H9 (cell line): ENCODE data around the gene DOCK2. TPM values are rescaled to one million over a fixed set of nuclear protein-coding genes. Genes with fewer than 3 reads are reported as not detected.

Source experiments
- DNase-seq: peaks from one replicate; pipeline ENCODE4 v3.0.0-alpha.2; 2017
- H2AFZ ChIP-seq: one replicate; pipeline ENCODE4 v1.6.1; 2013; ENCODE audit warnings: mild to moderate bottlenecking, low read length, control low read depth, moderate library complexity
- H2AK5ac ChIP-seq: 2 replicates; pipeline ENCODE4 v1.6.1; 2013; ENCODE audit warnings: low read length, control low read depth, mixed read lengths; ENCODE audit not compliant: insufficient read length
- H2BK120ac ChIP-seq: one replicate; pipeline ENCODE4 v1.6.1; 2013; ENCODE audit warnings: low read depth, mild to moderate bottlenecking, low read length, control low read depth, inconsistent platforms; ENCODE audit not compliant: poor library complexity, severe bottlenecking
- H2BK12ac ChIP-seq: 2 replicates; pipeline ENCODE4 v1.6.1; 2013; ENCODE audit warnings: low read length, control low read depth, mixed read lengths, low read depth; ENCODE audit not compliant: insufficient read length
- H2BK15ac ChIP-seq: 2 replicates; pipeline ENCODE4 v1.6.1; 2013; ENCODE audit warnings: low read depth, low read length, control low read depth
- H2BK20ac ChIP-seq: one replicate; pipeline ENCODE4 v1.6.1; 2013; ENCODE audit warnings: low read depth, mild to moderate bottlenecking, low read length, control low read depth, inconsistent platforms; ENCODE audit not compliant: poor library complexity, severe bottlenecking
- H2BK5ac ChIP-seq: 2 replicates; pipeline ENCODE4 v1.6.1; 2013; ENCODE audit warnings: low read length, control low read depth, mixed read lengths; ENCODE audit not compliant: insufficient read length
- H3K14ac ChIP-seq: 2 replicates; pipeline ENCODE4 v1.6.1; 2013; ENCODE audit warnings: low read length, control low read depth; ENCODE audit not compliant: insufficient read depth
- H3K18ac ChIP-seq: 2 replicates; pipeline ENCODE4 v1.6.1; 2013; ENCODE audit warnings: low read depth, mild to moderate bottlenecking, mixed read lengths, low read length, control low read depth; ENCODE audit not compliant: insufficient read length
- H3K23ac ChIP-seq: 2 replicates; pipeline ENCODE4 v1.6.1; 2013; ENCODE audit warnings: low read length, control low read depth, mixed read lengths, low read depth; ENCODE audit not compliant: insufficient read length
- H3K23me2 ChIP-seq: 2 replicates; pipeline ENCODE4 v1.6.1; 2013; ENCODE audit warnings: low read depth, mild to moderate bottlenecking, mixed read lengths, low read length, control low read depth; ENCODE audit not compliant: insufficient read length, poor library complexity, severe bottlenecking
- H3K27ac ChIP-seq: 2 replicates; pipeline ENCODE4 v1.5.1; 2013; ENCODE audit warnings: low read length, control low read depth, mixed read lengths, low read depth; ENCODE audit not compliant: insufficient read length
- H3K27me3 ChIP-seq: 2 replicates; pipeline ENCODE4 v1.6.1; 2013; ENCODE audit warnings: low read length, control low read depth, inconsistent platforms; ENCODE audit not compliant: insufficient read depth
- H3K4ac ChIP-seq: 2 replicates; pipeline ENCODE4 v1.6.1; 2013; ENCODE audit warnings: low read depth, mild to moderate bottlenecking, control low read depth, inconsistent platforms, low read length, moderate library complexity
- H3K4me1 ChIP-seq: 2 replicates; pipeline ENCODE4 v1.6.1; 2013; ENCODE audit warnings: low read length, control low read depth, inconsistent platforms; ENCODE audit not compliant: insufficient read depth
- H3K4me2 ChIP-seq: 2 replicates; pipeline ENCODE4 v1.6.1; 2013; ENCODE audit warnings: low read length, control low read depth, mixed read lengths; ENCODE audit not compliant: insufficient read length, insufficient read depth
- H3K56ac ChIP-seq: 2 replicates; pipeline ENCODE4 v1.6.1; 2013; ENCODE audit warnings: low read depth, mild to moderate bottlenecking, mixed read lengths, low read length, control low read depth; ENCODE audit not compliant: insufficient read length
- H3K79me1 ChIP-seq: 2 replicates; pipeline ENCODE4 v1.6.1; 2013; ENCODE audit warnings: low read depth, mild to moderate bottlenecking, moderate library complexity, low read length, control low read depth, inconsistent platforms; ENCODE audit not compliant: insufficient read depth, poor library complexity, severe bottlenecking
- H3K79me2 ChIP-seq: 2 replicates; pipeline ENCODE4 v1.6.1; 2013; ENCODE audit warnings: low read length, control low read depth, inconsistent platforms; ENCODE audit not compliant: insufficient read depth
- H3K9ac ChIP-seq: 2 replicates; pipeline ENCODE4 v1.6.1; 2013; ENCODE audit warnings: low read length, control low read depth, mixed read lengths; ENCODE audit not compliant: insufficient read length; ENCODE audit errors: extremely low read depth
- H3K9me3 ChIP-seq: one replicate; pipeline ENCODE4 v1.6.1; 2013; ENCODE audit warnings: low read depth, low read length, inconsistent platforms; ENCODE audit not compliant: control insufficient read depth
- H3T11ph ChIP-seq: one replicate; pipeline ENCODE4 v1.6.1; 2013; ENCODE audit warnings: mild to moderate bottlenecking, low read length, control low read depth, inconsistent platforms
- H4K20me1 ChIP-seq: one replicate; pipeline ENCODE4 v1.6.1; 2013; ENCODE audit not compliant: control insufficient read depth, insufficient read length, insufficient read depth
- H4K5ac ChIP-seq: 2 replicates; pipeline ENCODE4 v1.6.1; 2013; ENCODE audit warnings: low read depth, mild to moderate bottlenecking, mixed read lengths, low read length, control low read depth; ENCODE audit not compliant: insufficient read length
- H4K8ac ChIP-seq: replicated peaks from 2 replicates; pipeline ENCODE4 v1.6.1; 2013; ENCODE audit warnings: low read length, control low read depth, mixed read lengths, low read depth; ENCODE audit not compliant: insufficient read length
- H4K91ac ChIP-seq: 2 replicates; pipeline ENCODE4 v1.6.1; 2013; ENCODE audit warnings: low read depth, mild to moderate bottlenecking, moderate library complexity, mixed read lengths, low read length, control low read depth; ENCODE audit not compliant: insufficient read length
- H3K27ac Mint-ChIP-seq, 3 experiments: 2 replicates in 2 of 3; 3 replicates in 1 of 3; pipeline ENCODE4 v1.8.0; 2020 to 2021; ENCODE audit warnings: mixed read lengths in 3 of 3, mild to moderate bottlenecking in 1 of 3, moderate library complexity in 1 of 3
- H3K27me3 Mint-ChIP-seq: 2 replicates; pipeline ENCODE4 v1.8.0; 2021; ENCODE audit warnings: low read depth, mild to moderate bottlenecking, moderate library complexity, mixed read lengths
- H3K36me3 Mint-ChIP-seq, 3 experiments: 2 replicates in 2 of 3; 3 replicates in 1 of 3; pipeline ENCODE4 v1.8.0; 2020 to 2021; ENCODE audit warnings: low read depth in 3 of 3, mixed read lengths in 3 of 3; ENCODE audit not compliant: insufficient read depth in 1 of 3
- H3K4me1 Mint-ChIP-seq, 2 experiments: 2 replicates each; pipeline ENCODE4 v1.8.0; 2020; ENCODE audit warnings: mixed read lengths in 2 of 2
- H3K4me3 Mint-ChIP-seq, 2 experiments: 2 replicates in 1 of 2; 3 replicates in 1 of 2; pipeline ENCODE4 v1.8.0; 2020 to 2021; ENCODE audit warnings: mild to moderate bottlenecking in 2 of 2, mixed read lengths in 2 of 2, moderate library complexity in 1 of 2
- H3K9me3 Mint-ChIP-seq, 2 experiments: 2 replicates in 1 of 2; 3 replicates in 1 of 2; pipeline ENCODE4 v1.8.0; 2020; ENCODE audit warnings: mild to moderate bottlenecking in 2 of 2, mixed read lengths in 2 of 2, moderate library complexity in 1 of 2
- WGBS: extraction: QIAGEN DNeasy Blood & Tissue Kit; methylation state at CpG from one replicate; pipeline ENCODE4 v1.1.7; 2013; ENCODE audit warnings: missing lambda C conversion rate, low lambda C conversion rate, mixed read lengths; ENCODE audit not compliant: insufficient read length; ENCODE audit errors: extremely low coverage; 5-methylcytosine and 5-hydroxymethylcytosine counted together
- total RNA-seq: library from RNA; stranded (reverse); gene quantifications from 2 replicates; pipeline ENCODE4 v1.2.1, GENCODE V29; 2021
- TF ChIP-seq, protein P1 (sequence below): fragments of 200-600 bp; sonication (generic); conservative IDR thresholded peaks from 3 replicates; pipeline ENCODE4 v1.8.0; 2021; ENCODE audit warnings: antibody characterized with exemption, mild to moderate bottlenecking

The DOCK2 gene
- total RNA-seq, 1 experiment from 2014 or later = 7.8 TPM

DNA sequence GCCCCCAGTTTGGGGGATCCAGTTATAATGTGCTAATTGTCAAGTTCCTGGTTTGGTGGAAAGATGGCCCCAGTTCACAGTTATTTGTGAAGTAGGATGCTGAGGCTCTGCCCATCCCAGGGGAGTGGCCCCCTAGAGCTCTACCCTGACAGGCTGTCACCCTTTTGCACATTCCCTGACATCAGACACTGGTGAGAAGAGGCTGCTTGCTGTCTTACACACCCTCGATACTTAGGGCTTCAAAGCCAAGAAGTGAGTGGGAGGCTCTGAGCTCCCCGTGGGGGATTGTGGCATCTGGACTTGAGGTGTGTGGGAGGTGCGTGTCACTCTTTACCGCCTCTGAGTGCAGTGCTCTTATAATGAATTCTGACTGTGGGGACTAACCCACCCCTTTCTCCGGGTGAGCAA lies 168.5 kb downstream of the DOCK2 start:
- H4K20me1 ChIP-seq = no peaks in the 10 kb centered on the region
- H2BK12ac ChIP-seq = no peak overlapping the region

More for the DNA sequence above, 168.5 kb downstream of the DOCK2 start:
- Histone ChIP-seq H3K18ac (no peak overlapping the region), H3K27me3 (no peaks in the 10 kb centered on the region), H3T11ph (no peak overlapping the region), H3K79me1 (no peaks in the 10 kb centered on the region), H4K91ac (no peak overlapping the region), H3K14ac (no peak overlapping the region), H3K9me3 (no peaks in the 10 kb centered on the region), H4K5ac (no peak overlapping the region), H2BK15ac (no peak overlapping the region), H3K4me1 (peaks cover 8% of the 10 kb centered on the region), H3K4me2 (no peak overlapping the region), H3K23me2 (no peaks in the 10 kb centered on the region), H2BK5ac (no peak overlapping the region), H2BK20ac (no peak overlapping the region), H3K56ac (no peak overlapping the region), H2AFZ (no peak overlapping the region), H3K4ac (no peak overlapping the region), H4K8ac (no peak overlapping the region), H3K9ac (no peak overlapping the region), H2BK120ac (no peak overlapping the region), H3K27ac (no peak overlapping the region), H3K79me2 (no peaks in the 10 kb centered on the region), H2AK5ac (no peak overlapping the region), H3K23ac (no peak overlapping the region)
- Mint-ChIP-seq H3K4me3 (no peak overlapping the region), H3K36me3 (no peaks in the 10 kb centered on the region), H3K27ac (no peak overlapping the region), H3K4me1 (peaks cover 29 to 37% of the 10 kb centered on the region in 2 experiments), H3K27me3 (peaks cover 13% of the 10 kb centered on the region), H3K9me3 (no peaks in the 10 kb centered on the region)
- TF ChIP-seq, protein P1, sequence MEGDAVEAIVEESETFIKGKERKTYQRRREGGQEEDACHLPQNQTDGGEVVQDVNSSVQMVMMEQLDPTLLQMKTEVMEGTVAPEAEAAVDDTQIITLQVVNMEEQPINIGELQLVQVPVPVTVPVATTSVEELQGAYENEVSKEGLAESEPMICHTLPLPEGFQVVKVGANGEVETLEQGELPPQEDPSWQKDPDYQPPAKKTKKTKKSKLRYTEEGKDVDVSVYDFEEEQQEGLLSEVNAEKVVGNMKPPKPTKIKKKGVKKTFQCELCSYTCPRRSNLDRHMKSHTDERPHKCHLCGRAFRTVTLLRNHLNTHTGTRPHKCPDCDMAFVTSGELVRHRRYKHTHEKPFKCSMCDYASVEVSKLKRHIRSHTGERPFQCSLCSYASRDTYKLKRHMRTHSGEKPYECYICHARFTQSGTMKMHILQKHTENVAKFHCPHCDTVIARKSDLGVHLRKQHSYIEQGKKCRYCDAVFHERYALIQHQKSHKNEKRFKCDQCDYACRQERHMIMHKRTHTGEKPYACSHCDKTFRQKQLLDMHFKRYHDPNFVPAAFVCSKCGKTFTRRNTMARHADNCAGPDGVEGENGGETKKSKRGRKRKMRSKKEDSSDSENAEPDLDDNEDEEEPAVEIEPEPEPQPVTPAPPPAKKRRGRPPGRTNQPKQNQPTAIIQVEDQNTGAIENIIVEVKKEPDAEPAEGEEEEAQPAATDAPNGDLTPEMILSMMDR = peak; percentile 48; the same call in 2 of the 3 replicates
- WGBS = no CpG with 5 or more reads among the region's 5 CpGs
- peak; percentile 45 for DNase-seq
